ENCODE results near the gene BLNK. TPM values are rescaled to one million over a fixed set of nuclear protein-coding genes. Genes with fewer than 3 reads are reported as not detected.
"Not testable (repeated sequence)": the region's sequence is repeated elsewhere in the genome, so short reads cannot be mapped to it uniquely, and the experiment has no call there.

BLNK gene
- total and polyA plus RNA-seq, 2 of the 13 experiments (the other 11 are each of a cell fraction or from before 2014, with no cell fraction given): not detected

- TF ChIP-seq, protein P1, sequence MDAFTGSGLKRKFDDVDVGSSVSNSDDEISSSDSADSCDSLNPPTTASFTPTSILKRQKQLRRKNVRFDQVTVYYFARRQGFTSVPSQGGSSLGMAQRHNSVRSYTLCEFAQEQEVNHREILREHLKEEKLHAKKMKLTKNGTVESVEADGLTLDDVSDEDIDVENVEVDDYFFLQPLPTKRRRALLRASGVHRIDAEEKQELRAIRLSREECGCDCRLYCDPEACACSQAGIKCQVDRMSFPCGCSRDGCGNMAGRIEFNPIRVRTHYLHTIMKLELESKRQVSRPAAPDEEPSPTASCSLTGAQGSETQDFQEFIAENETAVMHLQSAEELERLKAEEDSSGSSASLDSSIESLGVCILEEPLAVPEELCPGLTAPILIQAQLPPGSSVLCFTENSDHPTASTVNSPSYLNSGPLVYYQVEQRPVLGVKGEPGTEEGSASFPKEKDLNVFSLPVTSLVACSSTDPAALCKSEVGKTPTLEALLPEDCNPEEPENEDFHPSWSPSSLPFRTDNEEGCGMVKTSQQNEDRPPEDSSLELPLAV (CRISPR knock-in tag; conservative IDR thresholded peaks at IDR 0.05; ENCODE audit: low read depth): no peak
- TF ChIP-seq ZNF543 (CRISPR knock-in tag; IDR thresholded peaks at IDR 0.05) (no peak), TAF1 (CRISPR knock-in tag; IDR thresholded peaks at IDR 0.05) (no peak), ZNF563 (CRISPR knock-in tag; IDR thresholded peaks at IDR 0.05) (no peak), ZNF3 (CRISPR knock-in tag; IDR thresholded peaks at IDR 0.05) (no peak), HNRNPK (IDR thresholded peaks at IDR 0.05; ENCODE audit: low read depth, low read length, poor library complexity, severe bottlenecking) (no peak), GRHL1 (CRISPR knock-in tag; conservative IDR thresholded peaks at IDR 0.05) (no peak)
Observed at GRCh38 chr10:96309628-96310320, 38.4 kb upstream of the BLNK start (continued).

GRCh38 chr10:96308854-96309253 is 37.5 kb upstream of the BLNK start:
- FAIRE-seq; ATAC-seq; H3K4me3 ChIP-seq (replicated peaks in 1 of 3; ENCODE audit: insufficient read depth in 1 of 3, low read depth in 2 of 3, low read length in 3 of 3); H2AFZ ChIP-seq (ENCODE audit: low read length); POLR2A ChIA-PET; H3K9ac ChIP-seq (ENCODE audit: insufficient read depth, low read depth, low read length); in situ Hi-C loops (cut with HindIII; ENCODE audit: extremely low pct_ligation_motif_present, low pct_unique_long_range_greater_than_20kb); H3K27ac ChIP-seq (ENCODE audit: extremely low read length, insufficient read depth, low read length); H3K4me1 ChIP-seq (ENCODE audit: insufficient read depth, low read length); H3K4me2 ChIP-seq (ENCODE audit: low read depth, low read length); CTCF ChIA-PET (ENCODE audit: low intra/inter-chr PET ratio, low total read pairs); H4K20me1 ChIP-seq (ENCODE audit: insufficient read depth, low read length); intact Hi-C loops (cut with micrococcal nuclease; ENCODE audit: unreplicated experiment); H3K36me3 ChIP-seq (replicated peaks in 1 of 2; ENCODE audit: control insufficient read depth in 1 of 2, insufficient read depth in 2 of 2, low read length in 2 of 2); H3K79me2 ChIP-seq (ENCODE audit: insufficient read depth, low read length); H3K27me3 ChIP-seq (ENCODE audit: control insufficient read depth in 1 of 2, insufficient read depth in 2 of 2, low read length in 2 of 2); BruUV-seq (replicated peaks); DNase-seq (ENCODE audit: low spot score); H3K9me3 ChIP-seq (ENCODE audit: low read length): not testable (repeated sequence)
- 6% methylated on average over 4 of the region's 4 CpGs for WGBS (ENCODE audit: low lambda C conversion rate)
